GM18502 (cell line): ENCODE measurements around the gene TMEM185A.
"Not testable (repeated sequence)": the region's sequence is repeated elsewhere in the genome, so short reads cannot be mapped to it uniquely, and the experiment has no call there.

Experiments
- ATAC-seq: cut with Tn5 transposase; IDR thresholded peaks from one replicate; pipeline ENCODE4 v1.9.1; 2021; ENCODE audit warnings: mild to moderate bottlenecking; ENCODE audit not compliant: unreplicated experiment, poor library complexity

The TMEM185A gene

DNA sequence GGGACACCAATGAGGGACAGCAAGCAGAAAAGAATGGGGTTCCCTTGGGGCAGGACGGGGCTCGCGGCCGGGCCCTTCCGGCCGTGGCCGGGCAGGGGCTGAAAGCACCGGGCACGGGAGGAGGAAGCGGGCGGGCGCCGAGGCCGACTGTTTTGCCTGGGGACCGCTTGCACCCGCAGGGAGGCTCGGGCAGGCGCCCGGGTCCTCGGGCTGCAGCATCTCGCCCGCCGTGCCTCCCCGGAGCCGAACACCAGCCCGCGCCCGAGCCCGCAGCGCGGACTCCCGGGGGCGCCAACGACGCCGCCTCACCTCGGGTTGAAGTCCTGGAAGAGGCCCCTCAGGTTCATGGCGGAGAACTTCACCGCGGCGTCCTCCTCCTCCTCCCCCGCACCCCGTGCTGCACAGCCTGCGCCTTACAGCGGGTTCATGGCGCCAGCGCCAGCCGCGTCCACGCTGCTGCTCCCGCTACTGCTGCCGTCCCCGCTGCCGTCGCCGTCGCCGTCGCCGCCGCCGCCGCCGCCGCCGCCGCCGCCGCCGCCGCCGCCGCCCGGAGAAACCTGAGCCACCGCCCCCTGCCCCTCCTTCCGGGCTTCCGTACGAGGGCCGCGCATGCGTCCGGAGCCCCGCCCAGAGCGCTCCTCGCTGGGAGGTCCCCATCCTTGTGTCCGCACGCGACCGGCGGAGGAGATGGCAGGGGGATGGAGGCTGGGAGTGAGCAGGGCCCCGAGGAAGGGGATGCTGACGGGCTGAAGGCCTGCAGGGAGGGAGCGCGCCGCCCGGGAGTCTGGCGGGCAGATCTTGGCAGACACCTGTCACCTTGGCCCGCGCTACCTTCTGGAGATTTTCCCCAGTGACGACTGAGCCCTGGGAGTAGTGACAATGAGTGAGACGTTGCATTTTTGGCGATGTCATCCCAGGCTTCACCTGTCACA is at the start of gene TMEM185A:
TSS of gene TMEM185A (minus strand) at position 559 of the 932 bp plus-strand sequence. CDS start at position 347, 212 bp downstream.
- ATAC-seq, result peak; percentile 90

DNA sequence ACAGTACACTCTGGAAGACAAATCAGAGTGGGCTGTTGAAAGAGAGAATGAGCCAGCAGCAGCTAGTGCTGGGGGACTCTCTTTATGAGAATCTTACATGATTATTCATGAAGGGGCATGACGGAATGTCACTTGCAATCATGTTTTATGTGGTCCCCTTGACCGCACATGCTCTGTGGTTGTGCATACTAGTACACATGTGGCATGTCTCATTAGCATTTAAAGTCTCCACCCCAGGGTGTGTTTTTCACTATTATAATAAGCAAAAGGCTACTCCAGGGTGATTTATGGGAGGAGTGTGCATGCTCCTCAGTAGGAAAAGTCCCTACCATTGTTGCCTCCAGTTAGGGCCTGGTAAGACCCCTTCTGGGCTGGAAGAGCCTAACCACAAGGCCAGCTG is 49.6 kb upstream of the TMEM185A start:
- no peak for ATAC-seq

DNA sequence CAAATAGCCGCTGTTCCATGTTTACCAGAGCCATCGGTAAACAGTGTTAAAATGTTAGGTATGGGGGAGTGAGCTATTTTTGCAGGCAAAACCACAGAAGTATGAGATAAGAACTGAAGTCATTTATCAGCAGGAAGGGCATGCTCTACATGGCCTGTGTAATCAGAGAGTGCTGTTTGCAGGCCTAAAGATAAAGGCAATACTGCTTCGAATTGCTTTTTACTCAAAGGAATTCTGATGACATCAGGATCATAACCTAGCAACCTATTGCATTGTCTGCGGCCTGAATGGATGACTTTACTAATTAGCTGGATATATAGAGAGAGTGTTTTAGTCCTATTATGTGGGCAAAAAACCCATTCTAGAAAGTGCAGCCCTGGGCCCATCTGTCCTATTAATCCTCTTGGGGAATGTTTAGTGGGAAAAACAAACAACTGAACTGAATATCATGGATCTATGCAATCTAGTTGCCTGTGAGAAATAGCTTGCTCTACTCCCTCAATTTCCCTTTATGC is 47.6 kb upstream of the TMEM185A start:
- ATAC-seq, result not testable (repeated sequence)

DNA sequence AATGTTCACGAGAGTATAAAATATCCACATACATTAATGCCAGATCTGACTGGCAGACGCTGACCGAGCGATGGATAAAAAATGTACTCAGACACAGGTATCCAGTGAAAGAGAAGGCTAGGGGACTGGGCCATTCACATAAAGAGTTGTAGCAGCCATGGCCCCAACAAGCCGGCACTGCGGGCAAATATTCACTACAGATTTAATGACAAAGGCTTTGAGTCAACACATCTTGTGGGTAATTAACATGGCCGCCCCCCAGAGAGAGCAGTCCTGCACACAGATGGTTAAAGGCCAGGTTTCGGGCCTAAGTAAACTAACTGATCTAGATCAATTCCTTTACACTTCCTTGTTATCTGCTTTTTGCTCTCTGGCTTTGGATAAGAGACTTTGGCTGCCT is 44.0 kb upstream of the TMEM185A start:
- ATAC-seq, result not testable (repeated sequence)

DNA sequence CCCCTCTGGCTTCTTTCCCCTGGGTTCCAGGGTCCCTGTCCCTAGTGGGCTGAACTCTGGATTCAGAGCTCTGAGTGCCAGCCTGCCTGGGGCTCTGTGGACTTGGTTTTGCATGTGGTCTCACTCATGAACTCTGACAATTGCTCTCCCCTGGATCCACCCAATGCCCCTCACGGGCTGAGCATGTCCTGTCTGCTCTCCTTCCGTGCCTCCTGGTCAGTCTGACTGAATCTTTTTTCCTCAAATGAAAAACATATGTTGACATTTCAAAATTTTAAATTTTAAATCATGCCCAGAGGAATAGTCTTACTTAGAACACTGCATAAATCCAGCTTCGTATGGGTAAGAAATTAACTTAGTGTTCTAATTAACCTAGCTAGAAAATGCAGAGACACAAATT is 43.5 kb upstream of the TMEM185A start:
- ATAC-seq, result not testable (repeated sequence)

DNA sequence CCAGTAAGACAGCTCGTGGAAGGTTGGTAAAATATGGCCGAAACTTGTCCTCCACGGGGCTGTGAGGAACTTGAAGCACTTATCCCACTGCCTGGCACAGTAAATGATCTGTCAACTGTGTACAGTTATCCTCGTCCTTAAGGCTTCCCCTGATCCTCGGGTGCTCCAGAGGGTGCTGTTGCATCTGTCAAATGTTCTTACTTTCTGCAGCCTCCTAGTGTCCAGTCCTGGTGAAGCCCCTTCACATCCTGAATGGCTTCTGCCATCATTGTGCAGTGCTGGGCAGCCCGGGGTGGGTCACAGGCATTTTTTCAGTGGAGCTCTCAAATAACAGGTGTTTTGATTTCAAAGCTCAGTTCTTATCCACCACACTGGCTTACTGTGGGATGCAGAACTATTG is 29.0 kb upstream of the TMEM185A start:
- ATAC-seq, result not testable (repeated sequence)

DNA sequence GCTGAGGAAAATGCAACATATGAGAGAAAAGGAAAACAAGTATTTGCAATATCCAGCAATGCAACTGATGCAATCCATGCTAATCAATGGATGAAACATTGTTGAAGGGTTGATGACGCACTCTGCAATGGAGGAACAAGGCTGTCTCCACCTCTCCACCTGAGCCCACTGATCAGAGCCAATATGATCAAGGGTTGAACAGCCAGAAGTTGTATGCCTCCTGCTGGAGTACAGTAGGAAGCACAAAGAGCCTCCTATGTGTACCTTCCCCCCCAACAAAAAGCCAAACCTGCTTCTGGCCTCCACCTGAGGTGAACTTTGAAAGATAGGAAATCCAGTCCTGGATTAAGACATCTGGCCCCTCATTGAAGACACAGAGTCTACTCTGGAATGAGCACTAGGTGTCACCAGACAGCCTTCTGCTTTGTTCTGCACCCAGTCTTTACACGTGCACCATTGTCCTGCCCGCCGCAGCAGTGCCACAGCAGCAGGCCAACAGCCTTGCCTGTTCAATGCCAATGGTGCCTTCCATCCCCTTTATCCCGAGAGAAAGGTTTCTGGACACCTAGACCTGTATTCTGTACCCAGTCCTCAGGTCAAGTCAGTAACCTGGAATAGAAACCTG is 24.8 kb upstream of the TMEM185A start:
- ATAC-seq, result peak; percentile 74

DNA sequence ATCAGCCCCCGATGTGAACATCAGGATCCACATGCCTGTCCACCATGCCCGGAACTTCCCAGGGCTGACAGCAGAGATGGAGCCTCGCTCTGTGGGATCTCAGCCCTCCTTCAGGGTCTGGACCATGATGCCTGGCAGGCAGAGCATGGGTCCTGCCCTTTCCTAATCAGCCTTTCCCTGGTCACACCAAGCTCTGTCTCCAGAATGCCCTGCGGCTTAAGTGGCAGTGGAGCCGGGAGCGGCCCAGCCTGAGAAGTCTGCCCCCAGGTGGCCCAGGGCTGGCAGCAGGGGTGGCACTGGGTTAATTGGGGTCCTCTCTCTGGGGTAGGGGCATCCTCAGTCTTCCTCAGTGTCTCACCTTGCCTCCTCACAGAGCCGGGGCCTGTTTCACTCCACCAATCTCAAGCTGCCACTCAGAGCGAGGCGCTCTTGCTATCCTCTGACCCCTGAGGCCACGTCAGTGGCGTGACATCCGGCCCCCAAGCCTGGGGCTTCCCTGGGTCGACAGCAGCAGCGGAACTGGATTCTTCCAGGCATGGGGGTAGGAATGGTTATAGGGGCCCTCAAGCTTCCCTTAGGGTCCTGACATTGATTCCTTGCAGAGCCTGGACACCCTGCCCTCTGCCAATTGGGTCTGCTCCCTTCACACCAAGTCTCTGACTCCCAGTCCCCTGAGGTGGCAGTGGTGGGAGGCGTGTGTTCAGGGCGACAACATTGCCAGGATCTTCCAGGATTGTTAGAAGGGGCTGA is 20.8 kb upstream of the TMEM185A start:
- no peak for ATAC-seq

DNA sequence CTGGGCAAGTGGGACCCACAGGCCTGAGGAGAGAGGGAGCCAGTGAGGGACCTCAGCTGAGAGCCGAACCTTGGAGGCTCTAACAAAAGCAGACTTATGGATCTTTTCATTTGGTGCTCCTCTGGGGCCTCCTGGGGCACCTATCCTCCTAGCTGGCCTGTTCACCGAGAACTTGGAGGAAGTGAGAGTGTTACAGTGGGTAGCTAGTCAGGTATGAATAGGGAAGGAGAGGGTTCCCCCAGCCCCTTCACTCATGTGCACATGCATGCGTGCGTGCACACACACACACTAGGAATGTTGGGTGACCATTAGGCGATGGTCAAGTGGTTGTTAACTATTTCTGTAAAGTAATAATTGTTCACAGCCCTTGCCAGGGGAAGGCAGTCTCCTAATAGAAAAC is 18.6 kb upstream of the TMEM185A start:
- ATAC-seq, result peak; percentile 67

DNA sequence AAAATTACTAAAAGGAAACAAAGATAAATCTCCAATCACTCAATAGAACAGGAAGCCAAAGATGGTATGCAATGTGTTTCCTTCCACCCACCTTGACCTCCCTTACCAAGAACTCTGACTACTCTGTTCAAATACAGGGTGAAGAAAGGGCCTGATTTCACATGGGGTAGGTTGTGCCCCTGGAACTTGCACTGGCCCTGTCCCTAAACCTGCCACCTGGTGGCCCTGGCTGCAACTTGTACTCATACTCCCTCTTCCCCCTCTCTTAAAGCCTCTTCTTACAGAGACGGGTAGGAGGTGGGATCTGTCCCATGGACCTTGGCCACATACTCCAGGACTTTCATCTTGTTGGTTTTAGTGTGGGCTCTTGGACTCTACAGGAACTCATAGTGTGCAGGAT is 17.3 kb upstream of the TMEM185A start:
- no peak for ATAC-seq

DNA sequence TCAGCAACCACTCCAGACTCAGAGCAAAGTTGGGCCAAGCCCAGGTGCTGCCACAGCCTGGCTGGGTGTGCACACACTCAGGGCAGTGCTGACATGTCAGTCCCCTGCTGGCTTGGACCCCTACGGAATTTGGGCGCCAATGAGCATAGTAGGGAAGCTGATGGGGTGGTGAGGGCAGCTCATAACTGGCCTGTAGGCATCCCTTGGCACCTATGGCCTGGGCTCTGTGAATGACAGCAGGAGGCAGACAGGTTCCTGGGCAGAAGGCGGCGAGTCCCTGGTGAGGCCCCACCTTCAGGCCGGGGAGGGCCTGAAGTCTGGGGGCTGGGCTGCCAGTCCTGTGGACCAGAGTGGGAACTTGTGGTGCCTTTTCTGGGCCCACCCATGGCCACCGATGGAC is 15.9 kb upstream of the TMEM185A start:
- no peak for ATAC-seq

DNA sequence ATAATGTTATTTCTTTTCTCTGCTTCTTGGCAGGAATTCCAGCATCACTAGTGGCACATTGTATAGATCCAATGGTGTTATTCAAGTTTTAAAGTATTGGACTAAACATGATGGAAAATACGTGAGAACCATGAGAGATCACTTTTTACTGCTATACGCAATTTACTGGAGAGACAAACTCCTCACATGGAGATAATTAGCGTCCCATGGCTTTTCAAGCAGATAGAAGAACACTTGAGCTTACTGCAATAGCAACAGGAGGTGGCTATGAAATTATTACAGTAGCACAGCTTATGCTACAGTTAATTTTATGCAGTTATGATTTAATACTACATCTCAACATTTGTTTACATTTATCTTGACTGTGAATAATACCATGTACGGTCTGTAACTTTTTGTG is 11.9 kb upstream of the TMEM185A start:
- ATAC-seq, result no peak

DNA sequence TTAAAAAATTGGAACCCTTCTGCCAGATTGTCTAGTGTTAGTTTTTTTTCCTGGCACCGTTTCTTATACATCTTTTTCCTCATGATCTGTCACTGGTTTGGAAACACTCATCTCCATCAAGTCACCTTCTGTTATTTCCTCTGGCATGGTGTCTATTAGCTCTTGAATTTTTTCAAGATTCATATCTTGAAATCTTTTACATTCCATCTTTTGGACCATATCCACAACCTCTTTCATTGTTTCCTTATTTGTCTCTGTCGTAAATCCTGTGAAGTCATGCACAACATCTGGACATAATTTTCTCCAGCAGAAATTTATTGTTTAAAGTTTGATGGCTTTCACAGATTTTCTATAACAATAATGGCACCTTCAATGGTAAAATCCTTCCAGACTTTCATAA is 10.2 kb upstream of the TMEM185A start:
- ATAC-seq, result no peak

DNA sequence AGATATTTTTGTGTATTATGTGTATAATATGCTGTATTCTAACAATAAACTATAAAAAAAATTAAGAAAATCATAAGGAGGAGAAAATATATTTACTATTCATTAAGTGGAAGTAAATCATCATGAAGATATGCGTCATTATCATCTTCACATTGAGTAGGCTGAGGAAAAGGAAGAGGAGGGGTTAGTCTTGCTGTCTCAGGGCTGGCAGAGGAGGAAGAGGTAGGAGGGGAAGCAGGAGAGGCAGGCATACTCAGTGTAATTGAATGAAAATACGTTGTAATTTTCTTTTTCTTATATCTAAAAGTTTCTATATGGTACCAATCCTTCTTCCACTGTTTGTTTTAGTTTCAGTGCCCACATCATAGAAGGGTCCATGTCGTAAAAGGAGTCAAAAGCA is 9.8 kb upstream of the TMEM185A start:
- no peak for ATAC-seq

DNA sequence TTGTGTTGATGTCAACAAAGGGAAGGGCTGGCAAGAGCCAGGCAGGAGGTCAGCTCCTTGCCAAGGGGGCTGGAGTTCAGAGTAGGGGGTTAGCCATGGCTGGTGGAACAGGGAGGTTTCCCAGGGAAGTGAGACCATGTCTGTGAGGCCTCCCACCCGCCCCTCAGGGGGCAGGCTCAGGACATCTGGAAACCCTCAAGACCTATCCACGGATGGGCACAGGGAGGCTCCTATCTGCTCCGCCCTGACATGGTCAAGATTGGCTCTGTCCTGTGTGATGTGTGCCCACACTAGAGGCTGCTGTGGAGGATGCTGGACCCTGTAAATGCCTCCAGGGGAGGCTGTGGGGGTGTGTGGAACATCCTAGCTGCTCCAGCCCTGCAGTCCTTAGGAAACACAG is 8.0 kb upstream of the TMEM185A start:
- no peak for ATAC-seq

DNA sequence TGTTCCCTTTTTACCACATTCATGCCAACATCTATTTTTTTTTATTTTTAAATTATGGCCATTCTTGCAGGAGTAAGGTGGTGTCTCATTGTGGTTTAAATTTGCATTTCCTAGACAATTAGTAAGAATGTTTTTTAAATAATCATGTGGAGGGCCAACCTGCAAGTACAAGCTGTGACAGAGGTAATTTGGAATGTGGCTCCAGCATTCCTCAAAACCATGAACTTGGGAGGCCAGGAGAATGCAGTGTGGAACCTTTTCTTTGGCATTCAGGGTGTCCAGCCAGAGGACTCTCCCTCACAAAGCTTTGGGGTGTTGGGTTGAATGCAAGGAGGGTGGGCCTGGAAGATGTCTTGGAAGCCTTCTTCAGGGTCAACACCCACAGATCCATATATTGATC is 7.3 kb upstream of the TMEM185A start:
- no peak for ATAC-seq

DNA sequence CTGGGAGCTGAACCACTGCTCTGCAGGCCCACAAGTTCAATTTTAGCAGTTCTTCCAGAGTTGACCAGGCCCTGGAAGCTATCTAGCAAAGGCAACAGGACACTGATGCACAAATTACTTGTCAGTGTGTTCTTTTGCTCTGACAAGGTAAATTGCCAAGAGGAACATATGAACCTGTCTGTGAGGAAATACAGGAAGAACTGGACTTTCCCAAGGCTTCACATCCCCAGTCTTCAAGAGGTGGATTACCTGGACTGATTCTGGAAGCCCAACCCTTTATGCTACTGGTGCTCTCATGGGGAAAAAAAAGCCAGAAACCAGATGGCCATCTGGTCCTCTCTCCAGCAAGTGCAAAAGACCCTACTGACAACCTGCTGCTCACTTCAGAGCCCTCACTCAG is 1.9 kb upstream of the TMEM185A start:
- no peak for ATAC-seq

DNA sequence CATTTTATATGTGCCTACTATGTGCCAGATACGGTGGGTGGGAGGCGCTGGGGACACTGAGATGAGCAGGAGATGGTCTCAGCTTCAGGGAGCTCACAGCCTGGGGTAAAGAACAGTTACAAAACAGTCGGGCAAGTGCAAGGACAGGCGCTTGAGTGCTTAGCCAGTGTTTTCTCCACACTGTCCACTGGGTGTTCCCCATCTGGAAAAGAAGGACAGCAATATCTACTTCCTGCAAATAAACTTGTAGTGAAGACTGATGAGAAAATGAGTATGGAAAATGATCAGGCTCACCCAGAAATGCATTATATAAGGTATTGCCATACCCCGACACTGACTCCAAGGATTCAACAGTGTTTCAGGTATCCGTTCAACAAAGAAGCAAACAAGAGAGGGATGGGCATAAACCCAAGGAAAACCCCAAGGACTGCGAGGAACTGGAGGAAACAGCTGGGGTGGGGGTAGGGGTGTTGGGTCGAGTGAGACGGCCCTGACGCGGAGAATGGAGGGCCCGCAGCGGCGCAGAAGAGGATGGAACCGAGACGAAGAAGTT is 835 bp downstream of the TMEM185A start:
- ATAC-seq, result no peak

DNA sequence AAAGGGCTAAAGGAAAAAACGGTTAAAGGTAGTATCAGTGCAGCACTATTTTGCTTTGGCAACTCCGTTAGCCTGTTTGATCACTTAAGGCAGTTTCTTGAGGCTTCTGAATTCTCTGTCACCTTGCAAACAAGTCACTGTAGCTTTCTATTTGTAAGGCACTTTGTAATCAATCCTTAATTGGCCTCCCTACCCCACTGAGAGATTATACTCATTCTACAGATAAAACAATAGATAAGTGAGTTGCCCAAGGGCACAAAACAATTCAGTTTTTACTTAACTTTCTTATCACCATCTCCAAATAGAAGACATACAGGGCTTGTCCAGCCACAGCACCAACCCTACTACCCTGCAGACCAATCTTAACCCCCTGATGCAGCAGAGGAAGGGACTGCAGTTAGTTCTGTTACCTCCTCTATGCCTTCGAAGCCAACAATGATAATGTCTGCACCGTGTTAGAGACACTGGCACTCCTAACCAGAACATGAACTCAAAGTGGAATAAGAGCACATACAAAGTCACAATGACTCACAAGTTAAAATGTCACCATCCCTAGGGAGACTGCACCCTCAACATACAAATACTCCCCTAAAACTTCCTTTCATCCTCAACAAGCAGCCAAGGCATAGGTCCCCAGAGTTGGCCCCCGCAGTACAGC is 1.7 kb downstream of the TMEM185A start:
- ATAC-seq, result no peak

DNA sequence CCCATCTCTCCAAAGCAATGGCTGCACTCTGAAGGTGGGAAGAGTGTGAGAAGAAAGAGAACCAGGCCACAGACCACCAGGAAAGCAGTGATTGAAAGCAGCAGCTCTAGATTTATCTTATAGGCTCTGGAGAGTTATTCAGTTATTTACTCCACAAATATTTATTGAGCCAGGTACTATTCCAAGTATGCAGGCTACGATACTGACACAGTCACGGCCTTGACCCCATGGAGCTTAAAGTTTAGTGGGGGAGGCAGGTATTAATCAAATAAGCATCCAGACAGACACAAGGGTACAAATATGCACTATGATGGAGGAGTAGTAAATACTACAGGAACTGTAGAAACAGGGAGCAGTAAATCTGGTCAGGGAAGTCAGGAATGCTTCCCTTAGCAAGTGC is 2.8 kb downstream of the TMEM185A start:
- no peak for ATAC-seq
